K562 (cell line): ENCODE data around the gene PRDM10. TPM values are rescaled to one million over a fixed set of nuclear protein-coding genes. Genes with fewer than 3 reads are reported as not detected.

Source experiments
- ATAC-seq: fragments of 200-7000 bp; cut with Tn5 transposase; 3 replicates; pipeline ENCODE4 v1.9.1; 2020; ENCODE audit warnings: moderate library complexity
- BruUV-seq: library from RNA; stranded (reverse); fragments of 400-500 nt; replicated peaks from 2 replicates; lab custom pipeline; 2021; lab: Mats Ljungman, UMichigan
- CTCF ChIA-PET: fragments of 300-600 bp; formaldehyde crosslinking; extraction: SDS; loops from one replicate; lab custom pipeline; 2021; ENCODE audit warnings: low intra/inter-chr PET ratio; lab: Yijun Ruan, JAX
- POLR2A ChIA-PET: fragments of 300-600, 350-650 bp; sonication (Branson Sonifier 250); formaldehyde crosslinking; extraction: SDS; loops from one replicate; lab custom pipeline; 2021; ENCODE audit warnings: antibody characterized with exemption, inconsistent platforms; lab: Yijun Ruan, JAX
- DNase-seq, 4 experiments: peaks; one replicate each; pipeline versions ENCODE4 v3.0.0 to v3.0.0-alpha.2; 2011 to 2018; ENCODE audit warnings: low spot score in 3 of 4, mixed read lengths in 3 of 4; ENCODE audit errors: extremely low read depth in 1 of 4
- FAIRE-seq: peaks from 2 replicates; lab custom pipeline; 2011; peaks lifted over from hg19 to GRCh38; lab: Jason Lieb, UNC
- H2AFZ ChIP-seq: 2 replicates; pipeline ENCODE4 v1.6.0; 2011; ENCODE audit warnings: low read depth, low read length, control low read depth, inconsistent platforms
- H3K27ac ChIP-seq: fragments of 200-600 bp; 3 replicates; pipeline ENCODE4 v1.8.0; 2011; ENCODE audit warnings: low read depth, mild to moderate bottlenecking, control low read depth, inconsistent platforms, low read length, moderate library complexity, mixed read lengths; ENCODE audit errors: extremely low read depth
- H3K27me3 ChIP-seq, 2 experiments: fragments of 300-600 bp in 1 of 2; 2 replicates in 1 of 2; 3 replicates in 1 of 2; pipeline versions ENCODE4 v1.6.0 to v1.8.0; 2011; ENCODE audit warnings: inconsistent platforms in 2 of 2, low read length in 2 of 2, mild to moderate bottlenecking in 1 of 2, mixed read lengths in 1 of 2, moderate library complexity in 1 of 2; ENCODE audit not compliant: control insufficient read depth in 2 of 2, insufficient read depth in 2 of 2
- H3K36me3 ChIP-seq: fragments of 300-600 bp; 3 replicates; pipeline ENCODE4 v1.8.0; 2011; ENCODE audit warnings: mild to moderate bottlenecking, low read length, inconsistent platforms; ENCODE audit not compliant: control insufficient read depth, insufficient read depth
- H3K4me1 ChIP-seq, 2 experiments: fragments of 200-600 bp in 1 of 2; replicated peaks in 1 of 2; 2 replicates in 1 of 2; 3 replicates in 1 of 2; pipeline versions ENCODE4 v1.5.1 to v1.8.0; 2011; ENCODE audit warnings: inconsistent platforms in 2 of 2, low read length in 2 of 2, mild to moderate bottlenecking in 1 of 2, mixed read lengths in 1 of 2, moderate library complexity in 1 of 2; ENCODE audit not compliant: control insufficient read depth in 2 of 2, insufficient read depth in 2 of 2
- H3K4me2 ChIP-seq: 2 replicates; pipeline ENCODE4 v1.6.1; 2011; ENCODE audit warnings: low read length, control low read depth, inconsistent platforms, mixed read lengths; ENCODE audit not compliant: insufficient read depth
- H3K4me3 ChIP-seq: fragments of 200-600 bp; sonication (generic), shearing (Covaris generic); 2 replicates; pipeline ENCODE4 v1.5.1; 2016; ENCODE audit warnings: control low read depth, inconsistent platforms
- H3K79me2 ChIP-seq: fragments of 200-600 bp; 3 replicates; pipeline ENCODE4 v1.8.0; 2011; ENCODE audit warnings: low read length, inconsistent platforms; ENCODE audit not compliant: control insufficient read depth, insufficient read depth
- H3K9ac ChIP-seq, 2 experiments: 2 replicates each; pipeline versions ENCODE4 v1.6.0 to v1.6.1; 2011; ENCODE audit warnings: low read depth in 2 of 2, low read length in 2 of 2, control low read depth in 1 of 2, inconsistent platforms in 1 of 2, mild to moderate bottlenecking in 1 of 2, mixed read lengths in 1 of 2; ENCODE audit not compliant: insufficient read depth in 1 of 2
- H3K9me1 ChIP-seq: one replicate; pipeline ENCODE4 v1.6.0; 2011; ENCODE audit warnings: inconsistent platforms, mild to moderate bottlenecking, low read length, moderate library complexity; ENCODE audit not compliant: control insufficient read depth, insufficient read depth
- H3K9me3 ChIP-seq: replicated peaks from 2 replicates; pipeline ENCODE4 v1.5.1; 2011; ENCODE audit warnings: low read depth, low read length, inconsistent platforms; ENCODE audit not compliant: control insufficient read depth, insufficient read depth
- H4K20me1 ChIP-seq: replicated peaks from 2 replicates; pipeline ENCODE4 v1.6.1; 2011; ENCODE audit warnings: low read length, inconsistent platforms, mixed read lengths; ENCODE audit not compliant: control insufficient read depth, insufficient read depth
- CHAMP1 ChIP-seq: fragments of 450-650 bp; IDR thresholded peaks from 2 replicates; pipeline ENCODE4 v1.6.1; 2016; ENCODE audit warnings: mild to moderate bottlenecking
- CHD2 ChIP-seq: IDR thresholded peaks from 2 replicates; pipeline ENCODE4 v1.6.1; 2011; ENCODE audit warnings: low read depth, low read length
- ETV1 ChIP-seq: fragments of 450-650 bp; conservative IDR thresholded peaks from 2 replicates; pipeline ENCODE4 v1.6.1; 2016; ENCODE audit warnings: missing genetic modification characterization, control low read depth, low read depth, missing compliant biosample characterization
- KDM5B ChIP-seq: fragments of 200-600 bp; sonication (generic); IDR thresholded peaks from 2 replicates; pipeline ENCODE4 v1.6.1; 2012; ENCODE audit warnings: low read depth, mild to moderate bottlenecking, moderate library complexity, low read length, control low read depth, inconsistent platforms; ENCODE audit not compliant: insufficient replicate concordance
- LARP7 ChIP-seq: fragments of 450-650 bp; IDR thresholded peaks from 2 replicates; pipeline ENCODE4 v1.6.1; 2016
- LEF1 ChIP-seq: fragments of 450-650 bp; IDR thresholded peaks from 2 replicates; pipeline ENCODE4 v1.6.1; 2016; ENCODE audit warnings: mild to moderate bottlenecking
- MEIS2 ChIP-seq: fragments of 450-650 bp; IDR thresholded peaks from 2 replicates; pipeline ENCODE4 v1.6.1; 2014; ENCODE audit warnings: mild to moderate bottlenecking; ENCODE audit not compliant: partially characterized antibody
- NRF1 ChIP-seq, 2 experiments: fragments of 450-650 bp; IDR thresholded peaks in 1 of 2; conservative IDR thresholded peaks in 1 of 2; 2 replicates each; pipeline ENCODE4 v1.6.1; 2014; ENCODE audit warnings: mild to moderate bottlenecking in 2 of 2
- RBM14 ChIP-seq: fragments of 200-400 bp; formaldehyde crosslinking; IDR thresholded peaks from 2 replicates; pipeline ENCODE4 v1.6.1; 2018; ENCODE audit warnings: low read depth, mild to moderate bottlenecking, low read length, moderate library complexity, borderline replicate concordance; ENCODE audit not compliant: insufficient read depth
- RBM39 ChIP-seq: fragments of 200-400 bp; formaldehyde crosslinking; optimal IDR thresholded peaks from 2 replicates; pipeline ENCODE3; 2018; ENCODE audit warnings: low read depth, low read length
- SOX6 ChIP-seq: fragments of 450-650 bp; IDR thresholded peaks from 2 replicates; pipeline ENCODE4 v1.6.1; 2014; ENCODE audit warnings: mild to moderate bottlenecking
- SREBF2 ChIP-seq: sonication (generic); formaldehyde crosslinking; IDR thresholded peaks from 2 replicates; pipeline ENCODE4 v1.4.0; 2020; ENCODE audit warnings: mild to moderate bottlenecking, missing genetic modification reagents
- ZNF134 ChIP-seq: fragments of 250-450 bp; sonication (Bioruptor Pico); conservative IDR thresholded peaks from 2 replicates; pipeline ENCODE4 v1.4.0; 2020
- ZNF778 ChIP-seq: fragments of 450-650 bp; formaldehyde crosslinking; IDR thresholded peaks from 2 replicates; pipeline ENCODE4 v1.4.0; 2020; ENCODE audit warnings: mild to moderate bottlenecking, moderate library complexity
- ZZZ3 ChIP-seq: fragments of 450-650 bp; IDR thresholded peaks from 2 replicates; pipeline ENCODE4 v1.6.1; 2016; ENCODE audit warnings: antibody characterized with exemption, mild to moderate bottlenecking, moderate library complexity
- WGBS: fragments of 100-300 bp; shearing (Covaris generic); methylation state at CpG from one replicate; pipeline ENCODE4 v1.1.6; 2016; ENCODE audit warnings: low coverage, mixed read lengths; ENCODE audit not compliant: insufficient coverage; ENCODE audit errors: missing lambda C conversion rate; 5-methylcytosine and 5-hydroxymethylcytosine counted together
- in situ Hi-C: fragments of 300-500 bp; cut with MboI; formaldehyde crosslinking; loops from 4 replicates; pipeline ENCODE4 v1.15.0; 2018; ENCODE audit warnings: inconsistent platforms, mixed read lengths
- intact Hi-C: fragments of 100-400 bp; cut with micrococcal nuclease; formaldehyde crosslinking; loops from 2 replicates; pipeline ENCODE4 v1.14.2; 2022
- polyA plus RNA-seq, 8 experiments: library from polyadenylated mRNA; depleted of rRNA in 4 of 8; stranded (reverse) in 5 of 8; unstranded in 3 of 8; fragments of >200 nt; fragmentation: Nextera tagmentation in 2 of 8; fragmentation: Illumina TruSeq in 1 of 8; extraction: Ambion mirVana in 2 of 8; extraction: Trizol in 1 of 8; gene quantifications; 2 replicates each; pipeline versions ENCODE4 v1.2.1 to v1.2.3, GENCODE V29; 2011 to 2014; ENCODE audit warnings: inconsistent platforms in 1 of 8, missing spikeins in 1 of 8
- total RNA-seq, 7 experiments: library from RNA; depleted of rRNA in 6 of 7; stranded (reverse); fragments of >200 nt in 6 of 7; fragmentation: Illumina TruSeq in 2 of 7; extraction: Trizol in 2 of 7; gene quantifications; 2 replicates each; pipeline versions ENCODE4 v1.2.1 to v1.2.3, GENCODE V29; 2011 to 2021; ENCODE audit warnings: low replicate concordance in 1 of 7
- TF ChIP-seq, protein P1 (sequence below): fragments of 450-650 bp; IDR thresholded peaks from 2 replicates; pipeline ENCODE4 v1.6.1; 2016; ENCODE audit warnings: antibody characterized with exemption

Gene PRDM10
- total and polyA plus RNA-seq, 9 of the 15 experiments (the other 6 are each of a cell fraction or from before 2014, with no cell fraction given): 0.89 to 9.3 (median 4.5) TPM

GRCh38 chr11:130040281-130040940 is 37.8 kb upstream of the PRDM10 start (continued):
- TF ChIP-seq, protein P1, sequence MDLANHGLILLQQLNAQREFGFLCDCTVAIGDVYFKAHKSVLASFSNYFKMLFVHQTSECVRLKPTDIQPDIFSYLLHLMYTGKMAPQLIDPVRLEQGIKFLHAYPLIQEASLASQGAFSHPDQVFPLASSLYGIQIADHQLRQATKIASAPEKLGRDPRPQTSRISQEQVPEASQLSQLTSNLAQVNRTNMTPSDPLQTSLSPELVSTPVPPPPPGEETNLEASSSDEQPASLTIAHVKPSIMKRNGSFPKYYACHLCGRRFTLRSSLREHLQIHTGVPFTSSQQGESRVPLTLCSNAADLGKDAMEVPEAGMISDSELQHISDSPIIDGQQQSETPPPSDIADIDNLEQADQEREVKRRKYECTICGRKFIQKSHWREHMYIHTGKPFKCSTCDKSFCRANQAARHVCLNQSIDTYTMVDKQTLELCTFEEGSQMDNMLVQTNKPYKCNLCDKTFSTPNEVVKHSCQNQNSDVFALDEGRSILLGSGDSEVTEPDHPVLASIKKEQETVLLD: no peak
- TF ChIP-seq ZNF778 (no peak), ZZZ3 (no peak), SOX6 (no peak), ETV1 (tag) (no peak), RBM14 (no peak), ZNF134 (CRISPR knock-in tag) (no peak), LARP7 (no peak), CHD2 (no peak)

DNA sequence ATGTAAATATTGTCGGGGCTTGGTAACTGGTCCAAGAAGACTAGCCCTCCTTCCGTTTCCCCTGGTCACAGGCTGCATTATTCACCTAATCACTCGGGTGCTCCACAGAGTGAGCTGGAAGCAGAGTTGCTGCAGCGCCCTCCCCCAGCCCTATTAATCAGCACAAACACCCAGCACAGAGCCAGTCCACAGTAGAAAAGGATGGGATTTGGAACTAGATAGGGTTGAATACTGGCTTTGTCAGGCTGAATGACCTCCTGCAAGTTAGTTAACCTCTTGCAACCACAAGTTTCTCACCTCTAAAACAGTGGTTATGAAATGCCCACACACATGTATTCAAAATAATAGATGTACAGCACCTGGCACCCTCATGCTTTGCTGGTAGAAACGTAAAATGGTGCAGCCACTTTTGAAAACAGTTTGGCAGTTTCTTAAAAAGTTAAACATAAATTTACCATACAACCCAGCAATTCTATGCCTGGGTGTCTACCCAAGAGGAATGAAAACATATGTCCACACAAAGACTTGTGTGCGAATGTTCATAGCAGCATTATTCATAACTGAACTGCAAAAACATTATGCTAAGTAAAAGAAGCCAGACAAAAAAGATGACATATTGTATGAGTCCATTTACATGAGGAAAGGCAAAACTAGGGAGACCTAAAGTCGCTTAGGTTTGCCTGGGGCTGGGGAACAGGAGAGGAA is 35.4 kb upstream of the PRDM10 start:
- Histone ChIP-seq H3K9me1 (no peaks in the 10 kb centered on the region), H3K27ac (no peak overlapping the region), H3K27me3 (0 out of 5 replicates have a peak, but pooled peaks cover 0 to 8% of the 10 kb centered on the region in 2 experiments), H2AFZ (peak overlapping the region; percentile 46; the same call in 1 of the 2 replicates), H3K4me1 (peaks cover 12 to 13% of the 10 kb centered on the region in 2 experiments; a peak in 4 of 5 replicates), H3K9me3 (no peaks in the 10 kb centered on the region), H3K9ac (no peak overlapping the region), H3K4me3 (no peak overlapping the region), H3K79me2 (no peaks in the 10 kb centered on the region), H3K4me2 (peak overlapping the region; percentile 46), H3K36me3 (no peaks in the 10 kb centered on the region), H4K20me1 (no peaks in the 10 kb centered on the region)
- no peak for FAIRE-seq
- peak; percentile 17 to 63 (median 42) for DNase-seq
- ChIA-PET POLR2A (interaction anchor here (1.0 kb wide), 1 partner anchor 29 kb away, joined by 4 read pairs; no protein-coding TSS in a partner anchor), CTCF (no interaction called here)
- in situ Hi-C loops: loop anchor here (10.0 kb wide), 1 partner anchor 1507 kb away; no protein-coding TSS in a partner anchor
- peak; percentile 85 for ATAC-seq
- WGBS: 20% methylated on average over 7 of the region's 7 CpGs
- intact Hi-C loops: no loop called here
- BruUV-seq: no TSS peak
- TF ChIP-seq CHAMP1 (no peak), RBM39 (no peak), SREBF2 (CRISPR knock-in tag) (no peak), KDM5B (no peak), NRF1 (conservative IDR thresholded peaks at IDR 0.05 in 1 of 2, IDR thresholded peaks at IDR 0.05 in 1 of 2) (0 out of 4 replicates have a peak, but pooled peaks of 1 of the 2 experiments have one; percentile 8), LEF1 (0 out of 2 replicates have a peak, but pooled peaks have one; percentile 18), MEIS2 (peak; percentile 13)
